ENCODE results near the gene C14orf93. TPM values are rescaled to one million over a fixed set of nuclear protein-coding genes. Genes with fewer than 3 reads are reported as not detected.

The C14orf93 gene
- total RNA-seq, 4 donors from 2014 or later = 17.1 to 41.2 (median 23.9) TPM

DNA sequence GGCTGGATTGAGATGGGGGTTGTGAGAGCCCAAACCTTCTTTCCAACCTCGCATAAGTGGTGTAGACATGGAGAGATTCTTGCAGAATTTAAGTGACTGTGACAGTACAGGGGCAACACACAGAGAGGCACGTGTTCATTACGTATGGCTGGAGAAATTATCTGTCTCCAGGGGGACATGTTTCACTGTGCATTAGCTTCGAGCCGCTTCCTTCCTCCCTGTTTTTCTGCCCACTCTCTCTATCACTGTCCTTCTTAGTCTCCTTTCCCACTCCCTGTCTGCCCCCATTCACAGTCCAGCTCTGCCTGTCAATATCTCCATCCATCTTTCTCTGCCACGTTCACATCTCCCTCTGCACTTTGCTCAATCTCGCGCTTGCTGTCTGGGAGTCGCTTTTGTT is 11.5 kb upstream of the C14orf93 start:
- TF ChIP-seq, protein P1, sequence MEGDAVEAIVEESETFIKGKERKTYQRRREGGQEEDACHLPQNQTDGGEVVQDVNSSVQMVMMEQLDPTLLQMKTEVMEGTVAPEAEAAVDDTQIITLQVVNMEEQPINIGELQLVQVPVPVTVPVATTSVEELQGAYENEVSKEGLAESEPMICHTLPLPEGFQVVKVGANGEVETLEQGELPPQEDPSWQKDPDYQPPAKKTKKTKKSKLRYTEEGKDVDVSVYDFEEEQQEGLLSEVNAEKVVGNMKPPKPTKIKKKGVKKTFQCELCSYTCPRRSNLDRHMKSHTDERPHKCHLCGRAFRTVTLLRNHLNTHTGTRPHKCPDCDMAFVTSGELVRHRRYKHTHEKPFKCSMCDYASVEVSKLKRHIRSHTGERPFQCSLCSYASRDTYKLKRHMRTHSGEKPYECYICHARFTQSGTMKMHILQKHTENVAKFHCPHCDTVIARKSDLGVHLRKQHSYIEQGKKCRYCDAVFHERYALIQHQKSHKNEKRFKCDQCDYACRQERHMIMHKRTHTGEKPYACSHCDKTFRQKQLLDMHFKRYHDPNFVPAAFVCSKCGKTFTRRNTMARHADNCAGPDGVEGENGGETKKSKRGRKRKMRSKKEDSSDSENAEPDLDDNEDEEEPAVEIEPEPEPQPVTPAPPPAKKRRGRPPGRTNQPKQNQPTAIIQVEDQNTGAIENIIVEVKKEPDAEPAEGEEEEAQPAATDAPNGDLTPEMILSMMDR (IDR thresholded peaks at IDR 0.05) = no peak
- no peak for TF ChIP-seq POLR2A (IDR thresholded peaks at IDR 0.05)
- no peak for TF ChIP-seq EP300 (IDR thresholded peaks at IDR 0.05; ENCODE audit: low read depth)
- TF ChIP-seq POLR2AphosphoS5 (IDR thresholded peaks at IDR 0.05) = no peak
- Histone ChIP-seq H3K36me3 (peaks cover 0 to 11% (median 3%) of the 10 kb centered on the region in 4 donors), H3K4me3 (no peak overlapping the region), H3K4me1 (no peaks in the 10 kb centered on the region), H3K27me3 (no peaks in the 10 kb centered on the region), H3K9me3 (no peaks in the 10 kb centered on the region), H3K27ac (no peak overlapping the region)
- in situ Hi-C loops (cut with MboI; ENCODE audit: low pct_ligation_motif_present in 1 of 4, low pct_unique_long_range_greater_than_20kb in 1 of 4, low sequenced_read_pairs in 3 of 4) = no loop called here
- 63 to 84% methylated on average over 6 to 9 of the region's 9 CpGs for WGBS, 2 donors (ENCODE audit: low coverage in 1 of 2)
- no peak for DNase-seq
- intact Hi-C loops (cut with DNase I; ENCODE audit: low total_unique reads) = no loop called here

GRCh38 chr14:23020143-23021128 is 10.5 kb upstream of the C14orf93 start:
- no peak overlapping the region for H3K27ac ChIP-seq
- TF ChIP-seq POLR2AphosphoS5 (IDR thresholded peaks at IDR 0.05) (no peak), POLR2A (IDR thresholded peaks at IDR 0.05) (no peak), EP300 (IDR thresholded peaks at IDR 0.05; ENCODE audit: low read depth) (no peak)
- TF ChIP-seq, protein P1 (IDR thresholded peaks at IDR 0.05) = no peak
- intact Hi-C loops (cut with DNase I; ENCODE audit: low total_unique reads) = no loop called here
- WGBS, 2 donors (ENCODE audit: low coverage in 1 of 2) = 94% methylated on average over 7 of the region's 7 CpGs; no CpG with 5 or more reads in 1 of the 2 donors
- peaks cover 0 to 1% (median 0%) of the 10 kb centered on the region in 4 donors for H3K36me3 ChIP-seq
- DNase-seq = no peak
- H3K4me3 ChIP-seq = no peak overlapping the region
- no peaks in the 10 kb centered on the region for H3K9me3 ChIP-seq
- H3K4me1 ChIP-seq = no peaks in the 10 kb centered on the region
- in situ Hi-C loops (cut with MboI; ENCODE audit: low pct_ligation_motif_present in 1 of 4, low pct_unique_long_range_greater_than_20kb in 1 of 4, low sequenced_read_pairs in 3 of 4) = no loop called here
- H3K27me3 ChIP-seq = no peaks in the 10 kb centered on the region

- Histone ChIP-seq H3K4me3 (no peak overlapping the region), H3K4me1 (no peaks in the 10 kb centered on the region), H3K27ac (no peak overlapping the region), H3K36me3 (no peaks in the 10 kb centered on the region), H3K9me3 (no peaks in the 10 kb centered on the region), H3K27me3 (no peaks in the 10 kb centered on the region)
- TF ChIP-seq POLR2AphosphoS5 (IDR thresholded peaks at IDR 0.05) = no peak
- TF ChIP-seq POLR2A (IDR thresholded peaks at IDR 0.05) = no peak
- no peak for TF ChIP-seq EP300 (IDR thresholded peaks at IDR 0.05; ENCODE audit: low read depth)
- TF ChIP-seq, protein P1 (IDR thresholded peaks at IDR 0.05) = no peak
- DNase-seq = no peak
- in situ Hi-C loops (cut with MboI; ENCODE audit: low pct_ligation_motif_present in 1 of 4, low pct_unique_long_range_greater_than_20kb in 1 of 4, low sequenced_read_pairs in 3 of 4) = no loop called here
- intact Hi-C loops (cut with DNase I; ENCODE audit: low total_unique reads) = no loop called here
These were observed 8.2 kb upstream of the C14orf93 start for GRCh38 chr14:23018107-23018506.

- no peaks in the 10 kb centered on the region for H3K27me3 ChIP-seq
- no peak overlapping the region for H3K27ac ChIP-seq
- intact Hi-C loops (cut with DNase I; ENCODE audit: low total_unique reads) (no loop called here), in situ Hi-C loops (cut with MboI; ENCODE audit: low pct_ligation_motif_present in 1 of 4, low pct_unique_long_range_greater_than_20kb in 1 of 4, low sequenced_read_pairs in 3 of 4) (no loop called here)
- H3K36me3 ChIP-seq = no peaks in the 10 kb centered on the region
- H3K9me3 ChIP-seq = no peaks in the 10 kb centered on the region
- DNase-seq = no peak
- H3K4me3 ChIP-seq = no peak overlapping the region
- WGBS, 2 donors (ENCODE audit: low coverage in 1 of 2) = 67 to 87% methylated on average over 2 to 5 of the region's 5 CpGs
- no peaks in the 10 kb centered on the region for H3K4me1 ChIP-seq
- TF ChIP-seq POLR2AphosphoS5 (IDR thresholded peaks at IDR 0.05) = no peak
- TF ChIP-seq, protein P1 (IDR thresholded peaks at IDR 0.05) = no peak
- TF ChIP-seq POLR2A (IDR thresholded peaks at IDR 0.05) = no peak
- TF ChIP-seq EP300 (IDR thresholded peaks at IDR 0.05; ENCODE audit: low read depth) = no peak
These were observed 7.1 kb upstream of the C14orf93 start for GRCh38 chr14:23017091-23017490.

Measured in transverse colon (tissue), 4 donors.